HG03139 (cell line): Measurements from ENCODE around the gene RHOB.
"Not testable (repeated sequence)": the region's sequence is repeated elsewhere in the genome, so short reads cannot be mapped to it uniquely, and the experiment has no call there.

Source experiments
- ATAC-seq: cut with Tn5 transposase; IDR thresholded peaks from one replicate; pipeline ENCODE4 v1.9.1; 2021; ENCODE audit not compliant: unreplicated experiment

RHOB gene

DNA sequence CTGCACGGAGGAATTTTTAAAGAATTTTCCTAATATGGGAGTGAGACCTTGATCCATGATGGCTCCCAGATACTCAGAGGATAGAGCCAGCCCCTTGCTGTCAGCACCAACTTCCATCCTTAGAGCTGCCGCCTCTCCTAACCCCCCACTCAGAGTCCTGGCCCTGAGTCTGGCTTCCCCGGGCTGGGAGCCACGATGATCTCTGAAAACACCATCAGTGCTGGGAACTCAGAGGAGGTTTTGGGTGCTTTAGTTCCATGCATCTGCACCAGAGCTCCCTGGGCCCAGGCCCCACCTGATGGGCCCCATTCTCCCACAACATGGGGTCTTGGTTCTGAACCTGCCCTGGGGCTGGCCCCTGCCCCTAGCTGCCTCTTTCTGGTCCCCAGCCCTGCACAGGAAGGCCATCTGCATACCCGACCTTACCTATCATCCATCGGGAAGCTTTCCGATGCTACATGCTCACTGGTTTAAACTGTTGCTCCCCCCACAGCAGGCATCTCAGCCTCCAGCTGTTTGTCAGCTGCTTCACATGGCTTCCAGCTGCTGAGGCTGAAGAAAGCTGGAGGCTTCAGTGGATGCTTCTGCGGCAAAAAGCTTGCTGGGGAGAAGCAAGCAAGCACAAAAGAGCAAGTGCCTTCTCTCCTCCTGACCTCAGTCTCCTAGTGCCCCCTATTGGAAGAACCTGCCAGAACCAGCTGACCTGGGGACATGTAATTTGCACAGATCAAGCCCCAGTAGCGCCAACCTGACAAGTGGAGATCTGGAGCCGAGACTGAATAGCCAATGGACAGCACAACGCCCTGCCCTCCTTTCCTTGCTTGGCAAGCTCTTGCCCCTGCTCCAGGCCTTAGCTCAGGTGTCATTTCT lies 24.2 kb upstream of the RHOB start:
- ATAC-seq: no peak

DNA sequence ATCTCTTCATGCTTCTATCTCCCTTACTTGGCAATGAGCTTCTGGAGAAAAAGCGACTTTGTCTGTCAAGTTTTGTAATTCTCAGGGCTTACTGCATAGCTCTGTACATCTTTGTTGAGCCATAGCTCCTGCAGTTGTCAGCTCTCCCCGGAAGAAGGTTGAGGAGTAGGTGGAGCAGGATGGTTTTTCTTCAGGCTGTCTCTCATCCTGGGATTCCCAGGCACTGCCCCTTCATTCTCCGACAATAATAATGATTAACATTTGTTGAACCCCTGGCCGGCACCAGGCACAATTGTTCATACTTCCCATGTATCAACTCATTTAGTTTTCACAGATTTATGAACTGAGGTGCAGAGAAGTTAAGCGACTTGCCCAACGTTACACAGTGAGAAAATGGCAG lies 23.5 kb upstream of the RHOB start:
- no peak for ATAC-seq

DNA sequence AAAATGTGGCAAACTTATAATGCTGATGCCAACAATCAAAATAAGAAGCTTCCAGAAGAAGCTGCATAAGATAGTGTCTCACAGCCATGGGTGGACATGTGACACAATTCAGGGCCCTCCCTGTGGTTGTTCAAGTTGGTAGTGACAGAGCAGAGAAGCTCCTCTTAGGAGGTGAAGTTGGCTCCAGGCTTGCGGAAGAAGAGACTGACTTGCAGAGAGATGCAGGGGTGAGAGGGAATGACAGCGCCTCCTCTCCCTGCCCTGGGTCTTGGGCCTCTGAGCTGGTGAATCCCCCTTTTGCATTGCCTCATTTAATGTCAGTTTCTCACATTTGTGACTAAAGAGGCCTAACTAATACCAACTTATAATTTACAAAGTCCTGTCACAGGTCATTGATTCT lies 23.0 kb upstream of the RHOB start:
- no peak for ATAC-seq

DNA sequence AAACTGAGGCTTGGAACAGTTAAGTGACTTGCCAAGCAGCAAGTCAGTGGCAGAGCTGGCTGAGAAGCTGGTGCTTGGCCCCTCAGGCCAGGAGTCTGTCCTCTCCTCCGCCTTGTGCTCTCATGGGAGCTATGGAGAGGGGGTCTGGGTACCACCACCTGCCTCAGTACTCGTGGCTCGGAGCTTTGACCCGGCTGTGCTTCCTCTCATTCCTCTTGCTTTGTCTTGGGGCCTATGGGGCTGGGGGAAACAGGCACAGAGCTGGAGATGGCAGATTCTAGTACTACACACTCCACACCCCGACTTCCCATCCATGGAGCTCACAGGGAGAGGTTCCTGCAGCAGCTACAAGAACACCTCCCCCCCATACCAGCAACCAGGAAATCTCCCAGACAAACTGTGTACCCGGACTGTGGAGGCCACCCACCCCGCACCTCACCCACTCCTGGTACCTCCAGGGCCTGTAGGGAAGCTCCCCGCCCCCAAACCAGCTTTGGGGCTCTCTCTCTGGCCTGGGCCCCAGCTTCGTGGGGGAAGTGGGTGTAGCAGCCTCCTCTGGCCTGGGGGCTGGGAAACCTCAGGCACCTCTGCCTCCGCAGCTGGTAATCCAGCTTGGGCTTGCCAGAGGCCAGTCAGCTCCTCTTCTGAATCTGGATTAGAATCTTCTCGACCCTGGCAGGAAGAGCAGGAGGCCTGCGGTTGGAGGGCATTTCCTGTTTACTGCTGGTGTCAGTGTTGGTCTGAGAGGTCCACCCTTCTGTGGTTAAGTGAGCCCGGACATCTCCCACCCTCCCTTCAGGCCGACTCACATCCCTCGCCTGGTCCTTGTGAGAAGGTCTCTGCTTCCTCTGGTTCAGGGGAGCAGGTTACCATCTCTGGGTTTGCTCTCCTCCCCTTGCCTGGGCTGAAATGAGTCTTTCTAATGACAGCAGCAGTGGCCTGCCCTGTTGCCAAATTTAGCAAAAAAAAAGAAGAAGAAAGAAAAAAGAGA lies 22.3 kb upstream of the RHOB start:
- peak; percentile 62 for ATAC-seq

DNA sequence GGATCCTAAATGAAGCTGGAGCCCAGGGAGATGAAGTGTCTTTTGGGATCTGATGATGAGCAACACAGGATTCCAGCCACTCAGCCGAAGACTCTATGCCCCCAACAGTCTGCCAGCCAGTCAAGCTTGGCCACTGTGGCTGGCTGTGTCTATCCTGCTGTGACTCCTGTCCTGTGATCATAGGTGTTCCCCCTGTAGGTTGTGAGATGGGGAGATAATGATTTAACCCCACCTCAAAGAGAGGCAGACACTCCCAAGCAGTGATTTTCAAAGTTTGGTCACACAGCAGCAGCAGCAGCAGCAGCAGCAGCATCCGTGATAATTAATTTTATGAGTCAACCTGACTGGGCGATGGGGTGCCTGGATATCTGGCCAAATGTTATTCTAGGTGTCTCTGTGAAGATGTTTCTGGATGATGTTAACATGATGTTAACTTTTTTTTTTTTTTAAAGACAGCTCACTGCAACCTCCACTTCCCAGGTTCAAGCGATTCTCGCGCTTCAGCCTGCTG lies 21.4 kb upstream of the RHOB start:
- ATAC-seq: peak; percentile 25

DNA sequence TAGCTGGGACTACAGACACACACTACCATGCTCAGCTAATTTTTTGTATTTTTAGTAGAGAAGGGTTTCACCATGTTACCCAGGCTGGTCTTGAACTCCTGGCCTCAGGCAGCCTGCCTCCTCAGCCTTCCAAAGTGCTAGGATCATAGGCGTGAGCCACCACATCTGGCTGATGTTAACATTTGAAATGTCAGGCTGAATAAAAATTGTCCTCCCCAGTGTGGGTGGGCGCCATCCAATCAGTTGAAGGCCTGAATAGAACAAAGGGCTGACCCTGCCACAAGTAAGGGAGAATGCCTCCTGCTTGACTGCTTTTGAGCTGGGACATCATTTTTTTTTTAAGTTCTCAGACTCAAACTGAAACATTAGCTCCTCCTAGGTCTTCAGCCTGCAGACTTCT lies 21.0 kb upstream of the RHOB start:
- ATAC-seq: no peak

DNA sequence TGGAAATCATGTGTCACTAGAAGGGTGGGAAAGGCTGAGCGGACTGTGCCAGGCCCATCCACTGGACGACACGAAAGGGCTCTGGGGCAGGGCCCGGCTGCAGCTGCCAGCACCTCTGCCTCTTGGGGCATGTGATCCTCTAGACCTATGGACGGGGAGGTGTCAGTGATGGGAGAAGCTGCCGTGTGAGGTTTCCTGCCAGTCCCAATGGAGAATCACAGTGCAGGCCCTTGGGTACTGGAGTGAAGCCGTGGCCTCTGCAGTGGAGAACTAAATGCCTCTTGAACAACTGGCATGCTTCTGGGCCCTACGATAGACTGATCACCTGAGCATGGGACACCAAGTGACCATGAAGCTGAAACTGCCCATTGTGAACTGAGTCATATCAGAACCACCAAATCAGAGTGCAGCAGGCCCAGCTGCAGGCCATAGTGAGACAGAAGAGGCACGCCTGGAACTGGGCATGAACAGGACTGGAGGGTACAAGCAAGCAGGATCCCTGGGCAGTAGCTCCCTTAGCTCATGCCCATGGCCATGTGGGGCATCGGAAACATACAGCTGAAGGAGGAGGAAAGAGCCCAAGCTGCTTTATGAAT lies 18.8 kb upstream of the RHOB start:
- ATAC-seq: no peak

DNA sequence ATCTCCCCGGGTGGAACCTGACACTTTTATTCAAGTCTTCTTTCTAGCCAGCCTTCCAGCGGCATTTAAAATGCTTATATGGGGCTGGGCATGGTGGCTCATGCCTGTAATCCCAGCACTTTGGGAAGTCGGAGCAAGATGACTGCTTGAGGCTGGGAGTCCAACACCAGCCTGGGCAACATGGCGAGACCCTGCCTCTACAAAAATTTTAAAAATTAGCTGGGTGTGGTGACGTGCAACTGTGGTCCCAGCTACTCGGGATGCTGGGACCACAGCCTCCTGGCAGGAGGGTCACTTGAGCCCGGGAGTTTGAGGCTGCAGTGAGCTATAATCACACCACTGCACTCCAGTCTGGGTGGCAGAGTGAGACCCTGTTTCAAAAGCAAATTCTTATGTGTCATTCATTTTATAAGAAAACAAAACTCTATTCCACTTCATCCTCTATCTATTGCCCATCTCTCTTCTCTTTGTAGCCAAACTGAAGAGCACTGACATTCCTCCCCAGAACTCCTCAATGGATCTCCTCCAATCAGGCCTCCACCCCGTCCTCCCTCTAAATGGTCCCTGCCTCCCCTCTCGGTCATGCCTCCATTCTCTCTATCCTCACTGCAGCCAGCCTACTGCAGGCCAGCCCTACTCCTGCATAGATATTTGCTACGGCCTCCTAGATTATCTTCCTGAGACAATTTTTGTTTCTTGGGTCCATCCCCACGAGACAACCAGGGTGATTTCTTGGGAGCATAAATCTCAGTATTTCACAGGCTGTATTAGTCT lies 18.0 kb upstream of the RHOB start:
- ATAC-seq: no peak

DNA sequence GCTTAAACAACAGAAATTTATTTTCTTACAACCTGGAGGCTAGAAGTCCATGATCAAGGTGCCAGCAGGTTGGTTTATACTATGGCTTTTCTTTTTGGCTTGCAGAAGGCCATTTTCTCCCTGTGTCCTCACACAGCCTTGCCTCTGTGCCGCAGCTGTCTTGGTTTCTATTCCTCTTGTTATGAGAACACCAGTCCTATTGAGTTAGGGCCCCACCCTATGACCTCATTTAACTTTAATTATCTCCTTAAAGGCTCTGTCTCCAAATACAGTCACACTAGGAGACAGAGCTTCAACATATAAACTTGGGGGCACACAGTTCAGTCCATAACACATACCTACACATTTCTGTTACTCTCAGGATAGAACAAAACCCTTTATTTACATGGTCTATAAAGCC lies 17.3 kb upstream of the RHOB start:
- ATAC-seq: peak; percentile 58

DNA sequence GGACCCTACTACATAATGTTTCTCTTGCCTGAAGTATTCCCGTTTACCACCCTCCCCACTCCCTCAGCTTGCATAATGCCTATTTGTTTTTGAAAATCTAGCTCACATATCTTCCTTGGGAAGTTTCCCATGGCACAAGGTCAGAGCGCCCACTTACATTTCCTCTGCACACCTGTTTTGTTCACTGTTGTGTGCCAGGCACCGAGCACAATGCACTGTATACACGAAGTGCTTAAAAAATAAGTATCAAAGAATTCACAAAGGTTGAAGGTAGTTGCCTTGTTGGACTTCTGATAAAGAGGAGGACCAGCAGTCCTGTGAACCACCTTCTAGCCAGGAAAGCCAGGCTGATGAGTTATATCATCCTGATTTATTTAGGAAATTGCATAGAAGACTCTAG lies 16.8 kb upstream of the RHOB start:
- ATAC-seq: no peak

DNA sequence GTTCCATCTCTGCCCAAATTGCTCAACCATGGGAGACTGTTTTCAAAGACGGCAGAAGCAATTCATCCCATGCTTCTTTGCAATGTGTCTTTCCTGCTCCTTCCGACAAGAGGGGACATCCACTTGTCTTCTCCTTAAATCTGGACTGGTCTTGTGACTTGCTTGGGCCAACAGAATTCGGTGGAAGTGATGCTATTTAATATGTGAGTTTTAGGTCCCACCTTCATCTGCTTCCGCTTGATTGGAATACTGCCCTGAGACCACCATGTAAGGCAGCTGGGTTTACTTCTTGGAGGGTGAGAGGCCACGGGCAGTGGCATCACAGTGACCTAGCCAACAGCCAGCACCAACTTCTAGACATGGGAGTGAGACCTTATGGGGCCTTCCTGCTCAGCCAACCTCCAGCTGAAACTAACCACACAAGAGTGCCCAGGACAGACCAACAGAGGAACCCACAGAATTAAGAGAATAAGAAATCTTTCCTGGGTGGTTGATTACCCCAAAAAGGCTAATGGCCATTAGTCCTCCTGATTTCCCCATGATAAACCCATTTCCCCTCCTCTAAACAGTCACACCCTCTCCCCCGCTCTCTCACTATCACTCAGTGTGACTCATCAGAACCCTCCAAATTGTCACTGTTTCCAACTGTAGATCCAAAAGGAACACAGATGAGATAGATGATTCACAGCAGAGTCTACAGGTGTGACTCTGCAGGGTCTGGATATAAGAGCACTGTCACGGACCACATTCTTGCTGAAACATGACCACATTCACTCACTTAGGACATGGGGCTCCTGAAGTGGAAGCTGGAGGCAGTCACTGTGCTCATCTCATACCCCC lies 16.2 kb upstream of the RHOB start:
- ATAC-seq: no peak

DNA sequence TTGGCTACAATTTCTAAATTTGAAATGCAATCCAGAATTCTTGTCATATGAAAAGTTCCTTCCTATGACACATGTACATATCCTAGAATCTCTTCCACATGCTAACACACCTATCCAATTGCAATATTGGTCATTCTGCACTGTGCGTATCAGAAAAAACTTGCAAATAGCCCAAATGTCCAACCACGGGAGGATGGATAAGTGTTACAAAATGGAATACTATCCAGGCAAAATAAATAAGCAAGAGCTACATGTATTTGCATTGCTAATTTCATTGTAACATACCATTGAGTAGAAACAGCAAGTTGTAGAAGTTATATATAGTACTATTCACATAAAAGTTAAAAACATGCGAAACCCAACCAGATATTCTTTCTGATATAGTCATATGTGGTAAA lies 15.6 kb upstream of the RHOB start:
- no peak for ATAC-seq

DNA sequence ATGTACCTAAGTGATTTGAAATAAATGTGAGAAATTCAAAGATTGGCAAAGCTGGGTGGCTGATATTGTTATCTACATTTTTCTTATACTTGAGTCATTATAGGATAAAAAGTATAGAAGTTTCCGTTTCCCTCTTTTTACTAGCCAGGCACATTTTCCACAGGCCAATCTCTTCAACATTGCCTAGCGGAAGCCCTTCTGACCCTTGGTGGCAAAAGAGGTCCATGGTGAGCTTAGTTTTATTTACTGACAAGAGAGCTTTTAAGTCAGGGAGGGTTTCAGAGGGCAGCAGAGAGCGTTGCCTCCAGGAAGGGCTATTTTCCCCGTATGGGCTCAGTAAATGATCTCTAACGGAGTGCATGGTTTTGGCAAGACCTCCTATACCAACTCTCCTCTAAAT lies 15.1 kb upstream of the RHOB start:
- no peak for ATAC-seq

DNA sequence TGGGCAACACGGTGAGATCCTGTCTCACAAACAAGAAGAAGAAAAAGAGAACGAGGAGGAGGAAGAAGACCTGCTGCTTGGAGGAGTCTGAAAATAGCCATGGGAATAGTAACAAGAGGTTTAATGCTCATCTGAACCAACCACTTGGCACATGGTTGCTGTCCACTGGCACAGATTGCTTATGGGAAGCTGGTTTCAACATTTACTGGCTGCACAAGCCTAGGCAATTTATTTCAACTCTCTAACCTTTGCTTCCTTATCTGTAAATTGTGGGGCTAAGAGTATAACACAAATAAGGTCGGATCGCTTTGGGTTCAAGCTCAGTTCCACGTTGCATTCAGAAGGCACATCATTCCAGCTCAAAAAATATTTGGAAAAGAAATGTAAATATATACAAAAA lies 14.2 kb upstream of the RHOB start:
- ATAC-seq: no peak

DNA sequence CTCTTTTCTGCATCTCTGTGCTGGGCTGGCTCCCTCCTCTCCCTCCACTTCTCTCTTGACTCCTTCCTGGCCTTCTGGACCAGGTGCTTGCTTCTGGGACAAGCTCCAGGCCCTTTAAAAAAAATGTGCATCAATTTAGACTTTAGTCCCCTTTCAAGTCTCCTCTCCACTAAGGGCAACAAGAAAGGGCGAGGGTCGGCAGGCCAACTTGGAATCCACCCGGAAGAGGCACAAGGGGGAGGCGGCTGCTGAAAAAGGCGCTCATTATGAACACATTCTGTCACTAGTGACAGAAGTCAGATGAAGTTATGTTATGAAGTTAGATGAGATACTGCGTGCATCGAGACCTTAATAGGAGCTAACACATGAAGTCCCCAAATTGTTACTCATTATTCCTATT lies 13.6 kb upstream of the RHOB start:
- no peak for ATAC-seq

DNA sequence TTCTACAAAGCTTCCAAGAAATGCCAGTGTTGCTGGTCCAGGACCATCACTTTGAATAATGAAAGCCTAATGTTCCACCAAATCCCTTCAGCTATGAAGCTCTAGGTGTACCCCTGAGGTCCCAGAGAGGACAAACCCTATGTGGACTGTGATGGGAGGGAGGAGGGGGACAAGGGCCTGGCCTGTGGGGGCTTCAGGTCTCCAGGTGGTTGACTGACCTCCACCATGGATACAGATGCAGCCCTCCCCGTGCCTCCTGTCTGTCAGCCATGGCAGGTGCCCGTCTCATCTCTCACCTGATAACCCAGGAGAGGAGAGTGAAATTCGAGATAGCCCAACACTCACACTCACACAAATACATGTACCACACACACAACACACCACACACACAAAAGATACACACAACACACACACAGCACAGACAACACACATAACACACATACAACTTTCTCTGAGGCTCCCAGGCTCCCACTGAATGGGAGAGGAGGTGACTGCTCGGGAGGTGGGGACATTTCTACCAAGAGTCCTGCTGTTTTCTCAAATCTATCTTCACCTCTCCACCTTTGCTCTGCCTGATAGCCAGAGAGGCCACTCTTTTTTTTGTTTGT lies 12.8 kb upstream of the RHOB start:
- ATAC-seq: no peak

DNA sequence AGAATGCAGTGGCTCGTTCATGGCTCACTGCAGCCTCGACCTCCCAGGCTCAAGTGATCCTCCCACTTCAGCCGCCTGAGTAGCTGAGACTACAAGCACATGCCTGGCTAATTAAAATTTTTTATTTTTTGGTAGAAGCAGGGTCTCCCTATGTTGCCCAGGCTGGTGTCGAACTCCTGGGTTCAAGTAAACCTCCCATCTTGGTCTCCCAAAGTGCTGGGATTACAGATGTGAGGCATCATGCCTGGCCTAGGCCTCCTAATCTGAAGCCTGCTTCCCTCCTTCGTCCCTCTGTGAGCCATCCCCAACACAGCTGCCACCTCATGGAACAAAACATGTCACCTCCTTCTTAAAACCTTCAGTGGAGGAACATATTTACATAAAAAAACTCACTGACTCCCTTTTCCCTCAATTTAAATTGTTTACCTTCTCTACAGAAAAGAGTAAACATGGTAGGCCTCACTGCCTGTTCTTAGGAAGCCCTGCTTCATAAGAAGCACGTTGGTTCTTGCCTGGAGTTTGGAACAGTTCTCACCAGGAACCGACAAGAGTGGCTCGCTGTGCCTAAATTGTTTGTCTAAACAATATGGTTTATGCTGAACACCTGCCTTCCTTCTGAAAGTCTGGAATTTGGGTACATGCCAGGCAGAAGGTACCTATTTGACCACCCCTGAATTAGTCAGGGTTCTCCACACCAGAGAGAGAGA lies 12.1 kb upstream of the RHOB start:
- no peak for ATAC-seq

DNA sequence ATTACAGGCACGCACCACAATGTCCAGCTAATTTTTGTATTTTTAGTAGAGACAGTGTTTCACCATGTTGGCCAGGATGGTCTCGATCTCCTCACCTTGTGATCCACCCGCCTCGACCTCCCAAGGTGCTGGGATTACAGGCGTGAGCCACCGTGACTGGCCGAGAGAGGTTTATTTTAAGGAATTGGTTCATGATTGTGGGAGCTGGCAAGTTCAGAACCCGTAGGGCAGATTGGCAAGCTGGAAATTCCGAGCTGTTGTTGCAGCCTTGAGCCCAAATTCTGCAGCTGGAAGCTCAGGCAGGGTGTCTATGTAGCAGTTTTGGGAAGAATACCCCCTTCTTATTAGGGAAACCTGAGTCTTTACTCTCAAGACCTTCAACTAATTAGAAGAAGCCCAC lies 11.4 kb upstream of the RHOB start:
- ATAC-seq: not testable (repeated sequence)
